OCI-LY3 (cell line): ENCODE measurements around the gene MAGI1.

Experiments
- H2AFZ ChIP-seq: fragments of 200-600, 300-600 bp; shearing (Covaris generic); 2 replicates; pipeline ENCODE4 v1.6.0; 2014; ENCODE audit warnings: antibody characterized with exemption, low read depth, low read length
- H3K27ac ChIP-seq: fragments of 200-600, 300-600 bp; sonication (generic); 2 replicates; pipeline ENCODE4 v1.5.1; 2014; ENCODE audit warnings: mild to moderate bottlenecking, low read length, moderate library complexity, mixed read lengths
- H3K27me3 ChIP-seq: fragments of 200-600, 300-600 bp; sonication (generic); 2 replicates; pipeline ENCODE4 v1.6.1; 2014; ENCODE audit warnings: low read depth, low read length, mixed read lengths
- H3K36me3 ChIP-seq: fragments of 200-600, 300-600 bp; sonication (generic); replicated peaks from 2 replicates; pipeline ENCODE3; 2014; ENCODE audit warnings: low read depth, low read length, mixed read lengths
- H3K4me1 ChIP-seq: fragments of 300-600, 200-600 bp; sonication (generic); 2 replicates; pipeline ENCODE4 v1.6.1; 2014; ENCODE audit warnings: low read length, mixed read lengths
- H3K4me2 ChIP-seq: fragments of 200-600, 300-600 bp; sonication (generic); 2 replicates; pipeline ENCODE4 v1.6.1; 2014; ENCODE audit warnings: low read length, mixed read lengths
- H3K4me3 ChIP-seq: fragments of 300-600, 200-600 bp; sonication (generic); 2 replicates; pipeline ENCODE4 v1.5.1; 2014; ENCODE audit warnings: antibody characterized with exemption, mild to moderate bottlenecking, low read length, moderate library complexity
- H3K79me2 ChIP-seq: fragments of 300-600, 200-600 bp; shearing (Covaris generic); 2 replicates; pipeline ENCODE4 v1.6.1; 2014; ENCODE audit warnings: mild to moderate bottlenecking, low read length, mixed read lengths
- H3K9ac ChIP-seq: fragments of 300-600, 200-600 bp; shearing (Covaris generic); 2 replicates; pipeline ENCODE4 v1.6.0; 2014; ENCODE audit warnings: mild to moderate bottlenecking, low read length, moderate library complexity
- H3K9me3 ChIP-seq: fragments of 200-600, 300-600 bp; shearing (Covaris generic); 2 replicates; pipeline ENCODE4 v1.6.1; 2014; ENCODE audit warnings: low read length, mixed read lengths; ENCODE audit not compliant: insufficient read depth
- H4K20me1 ChIP-seq: fragments of 200-600, 300-600 bp; sonication (generic); 2 replicates; pipeline ENCODE4 v1.6.1; 2016; ENCODE audit warnings: low read length, mixed read lengths; ENCODE audit not compliant: insufficient read depth
- EZH2phosphoT487 ChIP-seq: fragments of 200-600 bp; shearing (Covaris generic); IDR thresholded peaks from 2 replicates; pipeline ENCODE4 v1.6.1; 2018; ENCODE audit warnings: antibody characterized with exemption, mixed run types, low read depth
- TF ChIP-seq, protein P1 (sequence below): fragments of 200-600, 300-600 bp; sonication (generic); IDR thresholded peaks from 2 replicates; pipeline ENCODE4 v1.5.1; 2014; ENCODE audit warnings: antibody characterized with exemption, low read length, low read depth

The MAGI1 gene

DNA sequence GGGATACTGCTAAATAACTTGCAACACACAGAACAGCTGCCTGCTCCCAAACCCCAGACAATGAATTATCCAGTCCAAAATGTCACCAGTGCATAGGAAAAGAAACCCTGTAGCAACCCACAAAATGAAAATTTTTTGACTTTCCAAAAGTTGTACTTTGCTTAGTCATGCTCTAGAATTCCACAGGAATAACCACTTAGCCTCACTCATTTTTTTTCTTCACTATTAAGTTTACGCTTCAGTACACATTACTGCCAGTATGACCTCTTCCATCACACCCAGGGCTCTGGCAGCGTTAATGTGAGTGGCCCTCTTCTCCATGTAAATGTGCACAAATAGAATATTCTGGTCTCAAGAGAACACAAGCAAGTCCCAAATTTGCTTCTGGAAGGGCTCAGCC is 259.8 kb downstream of the MAGI1 start:
- H3K27me3 ChIP-seq: peaks cover 4% of the 10 kb centered on the region; the same call in 1 of the 2 replicates
- H3K4me2 ChIP-seq: no peak overlapping the region
- H4K20me1 ChIP-seq: no peaks in the 10 kb centered on the region
- H3K9ac ChIP-seq: no peak overlapping the region
- H2AFZ ChIP-seq: no peak overlapping the region
- no peak overlapping the region for H3K27ac ChIP-seq
- no peaks in the 10 kb centered on the region for H3K4me1 ChIP-seq
- no peaks in the 10 kb centered on the region for H3K36me3 ChIP-seq
- H3K9me3 ChIP-seq: no peaks in the 10 kb centered on the region
- TF ChIP-seq EZH2phosphoT487: no peak
- TF ChIP-seq, protein P1, sequence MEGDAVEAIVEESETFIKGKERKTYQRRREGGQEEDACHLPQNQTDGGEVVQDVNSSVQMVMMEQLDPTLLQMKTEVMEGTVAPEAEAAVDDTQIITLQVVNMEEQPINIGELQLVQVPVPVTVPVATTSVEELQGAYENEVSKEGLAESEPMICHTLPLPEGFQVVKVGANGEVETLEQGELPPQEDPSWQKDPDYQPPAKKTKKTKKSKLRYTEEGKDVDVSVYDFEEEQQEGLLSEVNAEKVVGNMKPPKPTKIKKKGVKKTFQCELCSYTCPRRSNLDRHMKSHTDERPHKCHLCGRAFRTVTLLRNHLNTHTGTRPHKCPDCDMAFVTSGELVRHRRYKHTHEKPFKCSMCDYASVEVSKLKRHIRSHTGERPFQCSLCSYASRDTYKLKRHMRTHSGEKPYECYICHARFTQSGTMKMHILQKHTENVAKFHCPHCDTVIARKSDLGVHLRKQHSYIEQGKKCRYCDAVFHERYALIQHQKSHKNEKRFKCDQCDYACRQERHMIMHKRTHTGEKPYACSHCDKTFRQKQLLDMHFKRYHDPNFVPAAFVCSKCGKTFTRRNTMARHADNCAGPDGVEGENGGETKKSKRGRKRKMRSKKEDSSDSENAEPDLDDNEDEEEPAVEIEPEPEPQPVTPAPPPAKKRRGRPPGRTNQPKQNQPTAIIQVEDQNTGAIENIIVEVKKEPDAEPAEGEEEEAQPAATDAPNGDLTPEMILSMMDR: no peak
- no peaks in the 10 kb centered on the region for H3K79me2 ChIP-seq
- H3K4me3 ChIP-seq: no peak overlapping the region

DNA sequence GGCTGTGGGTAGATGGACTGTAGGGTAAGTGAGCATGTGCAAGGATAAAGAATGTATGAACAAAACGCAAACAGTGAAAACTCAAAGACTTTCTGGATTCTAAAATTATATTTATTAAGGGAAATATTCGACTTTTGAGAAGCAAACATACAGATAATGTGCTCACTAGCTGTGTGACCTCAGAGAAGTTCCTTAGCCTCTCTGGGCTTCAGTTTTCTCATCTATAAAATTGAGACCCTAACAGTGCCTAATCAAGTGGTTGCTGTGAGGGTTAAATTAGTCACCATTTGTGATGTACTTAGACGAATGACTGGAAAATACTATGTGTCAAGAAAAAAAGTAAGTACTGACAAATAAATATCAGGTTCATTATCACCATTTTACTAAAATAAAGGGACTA is 261.7 kb downstream of the MAGI1 start:
- Histone ChIP-seq H3K27me3 (peaks cover 4% of the 10 kb centered on the region; the same call in 1 of the 2 replicates), H3K9me3 (no peaks in the 10 kb centered on the region), H3K4me2 (no peak overlapping the region), H4K20me1 (no peaks in the 10 kb centered on the region), H3K79me2 (no peaks in the 10 kb centered on the region), H3K27ac (no peak overlapping the region), H3K36me3 (no peaks in the 10 kb centered on the region), H2AFZ (no peak overlapping the region), H3K4me3 (no peak overlapping the region), H3K4me1 (no peaks in the 10 kb centered on the region), H3K9ac (no peak overlapping the region)
- no peak for TF ChIP-seq EZH2phosphoT487
- TF ChIP-seq, protein P1: no peak

DNA sequence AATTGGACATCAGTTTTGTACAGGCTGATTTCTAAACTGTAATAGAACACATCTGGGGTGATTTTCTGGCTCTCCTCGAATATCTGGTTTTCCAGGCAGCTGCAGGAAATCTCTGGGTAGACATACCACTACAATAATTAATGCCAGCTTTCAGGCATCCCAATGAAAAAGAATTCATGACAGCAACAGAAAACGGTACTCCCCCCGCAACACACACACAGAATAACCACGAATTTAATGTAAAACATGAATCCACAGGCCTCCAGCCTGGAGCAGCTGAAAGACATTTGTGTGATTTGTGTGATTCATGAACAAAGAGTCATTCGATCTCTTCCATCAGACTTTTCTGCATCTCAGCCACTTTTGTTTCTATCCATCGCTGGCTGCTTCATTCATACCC is 262.2 kb downstream of the MAGI1 start:
- Histone ChIP-seq H3K4me3 (no peak overlapping the region), H3K27me3 (peaks cover 4% of the 10 kb centered on the region; the same call in 1 of the 2 replicates), H3K27ac (no peak overlapping the region), H3K36me3 (no peaks in the 10 kb centered on the region), H3K79me2 (no peaks in the 10 kb centered on the region), H3K9me3 (no peaks in the 10 kb centered on the region), H3K9ac (no peak overlapping the region), H4K20me1 (no peaks in the 10 kb centered on the region), H3K4me1 (no peaks in the 10 kb centered on the region), H3K4me2 (no peak overlapping the region), H2AFZ (no peak overlapping the region)
- TF ChIP-seq, protein P1: no peak
- no peak for TF ChIP-seq EZH2phosphoT487

DNA sequence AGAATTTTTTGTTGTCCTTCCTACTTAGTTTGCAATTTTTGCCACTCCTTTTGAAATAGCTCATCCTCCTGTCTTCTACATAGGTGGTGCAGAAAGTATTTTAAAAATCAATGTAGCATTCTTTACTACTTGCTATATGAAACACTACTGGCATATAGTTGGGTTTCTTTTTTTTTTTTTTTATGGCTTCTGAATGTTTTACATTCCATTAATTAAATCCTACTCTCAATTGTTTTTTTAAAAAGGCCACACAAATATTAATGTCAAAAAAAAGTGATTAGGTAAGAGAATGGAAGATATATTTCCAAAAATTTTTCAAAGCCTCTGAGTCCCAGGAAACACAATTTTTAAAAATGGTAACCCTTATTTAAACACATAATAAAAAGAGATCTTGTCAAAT is 262.6 kb downstream of the MAGI1 start:
- Histone ChIP-seq H3K27me3 (peaks cover 4% of the 10 kb centered on the region; the same call in 1 of the 2 replicates), H3K4me1 (no peaks in the 10 kb centered on the region), H4K20me1 (no peaks in the 10 kb centered on the region), H3K9me3 (no peaks in the 10 kb centered on the region), H3K79me2 (no peaks in the 10 kb centered on the region), H2AFZ (no peak overlapping the region), H3K4me2 (no peak overlapping the region), H3K9ac (no peak overlapping the region), H3K27ac (no peak overlapping the region), H3K36me3 (no peaks in the 10 kb centered on the region), H3K4me3 (no peak overlapping the region)
- no peak for TF ChIP-seq EZH2phosphoT487
- TF ChIP-seq, protein P1: no peak
